Caco-2 (cell line): ENCODE measurements around the gene IL1F10. TPM values are rescaled to one million over a fixed set of nuclear protein-coding genes. Genes with fewer than 3 reads are reported as not detected.

Source experiments
- BruUV-seq: library from RNA; stranded (reverse); fragments of 400-500 nt; replicated peaks from 2 replicates; lab custom pipeline; 2021; lab: Mats Ljungman, UMichigan
- CTCF ChIA-PET: fragments of 300-600 bp; sonication (Branson Sonifier 250); formaldehyde crosslinking; loops from one replicate; lab custom pipeline; 2022; ENCODE audit warnings: antibody characterized with exemption; lab: Charles Lee
- POLR2A ChIA-PET: fragments of 300-600 bp; sonication (Branson Sonifier 250); formaldehyde crosslinking; loops from one replicate; lab custom pipeline; 2022; ENCODE audit warnings: antibody characterized with exemption; lab: Charles Lee
- DNase-seq, 2 experiments: peaks; one replicate each; pipeline versions ENCODE4 v3.0.0 to v3.0.0-alpha.2; 2020 to 2022
- H3K27me3 ChIP-seq: replicated peaks from 2 replicates; pipeline ENCODE4 v1.6.0; 2011; ENCODE audit warnings: low read length; ENCODE audit not compliant: control insufficient read depth, insufficient read depth
- H3K36me3 ChIP-seq: 2 replicates; pipeline ENCODE4 v1.5.1; 2011; ENCODE audit warnings: low read length; ENCODE audit not compliant: control insufficient read depth, insufficient read depth
- H3K4me1 ChIP-seq: fragments of 250-450 bp; sonication (Bioruptor Pico); 2 replicates; pipeline ENCODE4 v1.5.1; 2020; ENCODE audit warnings: mild to moderate bottlenecking
- H3K4me3 ChIP-seq: 2 replicates; pipeline ENCODE4 v1.5.1; 2011; ENCODE audit warnings: low read depth, mild to moderate bottlenecking, control low read depth, low read length
- H3K9me3 ChIP-seq: fragments of 250-450 bp; sonication (Bioruptor Pico); 2 replicates; pipeline ENCODE4 v1.5.1; 2020; ENCODE audit warnings: mild to moderate bottlenecking, moderate library complexity
- H3K27ac Mint-ChIP-seq: one replicate; pipeline ENCODE4 v1.8.0; 2022; ENCODE audit warnings: mixed read lengths; ENCODE audit not compliant: unreplicated experiment
- H3K27me3 Mint-ChIP-seq: one replicate; pipeline ENCODE4 v1.8.0; 2022; ENCODE audit warnings: mixed read lengths; ENCODE audit not compliant: insufficient read depth, unreplicated experiment
- H3K36me3 Mint-ChIP-seq: one replicate; pipeline ENCODE4 v1.8.0; 2022; ENCODE audit warnings: mild to moderate bottlenecking, mixed read lengths; ENCODE audit not compliant: insufficient read depth, unreplicated experiment
- H3K4me1 Mint-ChIP-seq: one replicate; pipeline ENCODE4 v1.8.0; 2022; ENCODE audit warnings: low read depth, mixed read lengths; ENCODE audit not compliant: unreplicated experiment
- H3K4me3 Mint-ChIP-seq: one replicate; pipeline ENCODE4 v1.8.0; 2022; ENCODE audit warnings: mild to moderate bottlenecking, moderate library complexity, mixed read lengths; ENCODE audit not compliant: unreplicated experiment
- H3K9me3 Mint-ChIP-seq: one replicate; pipeline ENCODE4 v1.8.0; 2022; ENCODE audit warnings: mixed read lengths; ENCODE audit not compliant: unreplicated experiment
- CTCF ChIP-seq, 2 experiments: fragments of 200-600 bp in 1 of 2; IDR thresholded peaks; 1 replicate in 1 of 2; 2 replicates in 1 of 2; pipeline versions ENCODE4 v1.5.1 to v1.8.0; 2011 to 2022; ENCODE audit warnings: antibody characterized with exemption in 1 of 2, control low read depth in 1 of 2, inconsistent platforms in 1 of 2, low read depth in 1 of 2, low read length in 1 of 2, mild to moderate bottlenecking in 1 of 2, moderate library complexity in 1 of 2; ENCODE audit not compliant: insufficient read depth in 1 of 2, severe bottlenecking in 1 of 2, unreplicated experiment in 1 of 2
- intact Hi-C: fragments of 100-400 bp; cut with micrococcal nuclease; formaldehyde crosslinking; loops from one replicate; pipeline ENCODE4 v1.10.0; 2022; ENCODE audit not compliant: unreplicated experiment
- total RNA-seq: library from RNA; stranded (reverse); gene quantifications from 2 replicates; pipeline ENCODE4 v1.2.3, GENCODE V29; 2022

Gene IL1F10
- total RNA-seq, 1 experiment from 2014 or later: not detected

- H3K27ac Mint-ChIP-seq: no peak overlapping the region
- no peaks in the 10 kb centered on the region for H3K4me1 Mint-ChIP-seq
- no peaks in the 10 kb centered on the region for H3K36me3 Mint-ChIP-seq
- intact Hi-C loops: no loop called here
- CTCF ChIA-PET: no interaction called here
- no peaks in the 10 kb centered on the region for H3K27me3 ChIP-seq
- no TSS peak for BruUV-seq
- POLR2A ChIA-PET: no interaction called here
- TF ChIP-seq CTCF (IDR thresholded peaks at IDR 0.05; ENCODE audit: insufficient read depth in 1 of 2, low read depth in 1 of 2, low read length in 1 of 2, severe bottlenecking in 1 of 2, unreplicated experiment in 1 of 2): no peak
- no peaks in the 10 kb centered on the region for H3K36me3 ChIP-seq
- no peak for DNase-seq
- no peak overlapping the region for H3K4me3 Mint-ChIP-seq
- no peaks in the 10 kb centered on the region for H3K9me3 Mint-ChIP-seq
- H3K4me1 ChIP-seq: no peaks in the 10 kb centered on the region
- no peaks in the 10 kb centered on the region for H3K9me3 ChIP-seq
- H3K4me3 ChIP-seq: no peak overlapping the region
- peaks cover 3% of the 10 kb centered on the region for H3K27me3 Mint-ChIP-seq
Observed at GRCh38 chr2:113119111-113119510, 51.3 kb downstream of the IL1F10 start.

- TF ChIP-seq CTCF (IDR thresholded peaks at IDR 0.05; ENCODE audit: insufficient read depth in 1 of 2, low read depth in 1 of 2, low read length in 1 of 2, severe bottlenecking in 1 of 2, unreplicated experiment in 1 of 2): no peak
- intact Hi-C loops: no loop called here
- DNase-seq: no peak
- Mint-ChIP-seq H3K4me3 (no peak overlapping the region), H3K27me3 (peaks cover 3% of the 10 kb centered on the region), H3K4me1 (no peaks in the 10 kb centered on the region), H3K36me3 (no peaks in the 10 kb centered on the region), H3K9me3 (no peaks in the 10 kb centered on the region), H3K27ac (no peak overlapping the region)
- H3K4me1 ChIP-seq: no peaks in the 10 kb centered on the region
- no TSS peak for BruUV-seq
- ChIA-PET CTCF (no interaction called here), POLR2A (no interaction called here)
- no peaks in the 10 kb centered on the region for H3K27me3 ChIP-seq
- H3K36me3 ChIP-seq: no peaks in the 10 kb centered on the region
- no peaks in the 10 kb centered on the region for H3K9me3 ChIP-seq
- no peak overlapping the region for H3K4me3 ChIP-seq
Observed at GRCh38 chr2:113120861-113121260, 53.1 kb downstream of the IL1F10 start.

GRCh38 chr2:113122364-113122763 lies 54.6 kb downstream of the IL1F10 start:
- peaks cover 6% of the 10 kb centered on the region for H3K4me1 ChIP-seq

More at GRCh38 chr2:113122364-113122763, 54.6 kb downstream of the IL1F10 start:
- Histone ChIP-seq H3K9me3 (no peaks in the 10 kb centered on the region), H3K4me3 (no peak overlapping the region), H3K27me3 (no peaks in the 10 kb centered on the region), H3K36me3 (no peaks in the 10 kb centered on the region)
- Mint-ChIP-seq H3K9me3 (no peaks in the 10 kb centered on the region), H3K27ac (no peak overlapping the region), H3K4me3 (no peak overlapping the region), H3K36me3 (no peaks in the 10 kb centered on the region), H3K4me1 (peaks cover 6% of the 10 kb centered on the region), H3K27me3 (peaks cover 3% of the 10 kb centered on the region)
- intact Hi-C loops: no loop called here
- BruUV-seq: no TSS peak
- no peak for DNase-seq
- POLR2A ChIA-PET: no interaction called here
- TF ChIP-seq CTCF (IDR thresholded peaks at IDR 0.05; ENCODE audit: insufficient read depth in 1 of 2, low read depth in 1 of 2, low read length in 1 of 2, severe bottlenecking in 1 of 2, unreplicated experiment in 1 of 2): no peak
- CTCF ChIA-PET: no interaction called here
